GM19452 (cell line): Measurements from ENCODE around the gene TAS2R60.
A peak's percentile ranks its signal among the peaks of the same experiment; 100 is the strongest.
"Not testable (repeated sequence)": the region's sequence is repeated elsewhere in the genome, so short reads cannot be mapped to it uniquely, and the experiment has no call there.

Source experiments
- ATAC-seq: cut with Tn5 transposase; IDR thresholded peaks from one replicate; pipeline ENCODE4 v1.9.1; 2021; ENCODE audit not compliant: unreplicated experiment

Gene TAS2R60

DNA sequence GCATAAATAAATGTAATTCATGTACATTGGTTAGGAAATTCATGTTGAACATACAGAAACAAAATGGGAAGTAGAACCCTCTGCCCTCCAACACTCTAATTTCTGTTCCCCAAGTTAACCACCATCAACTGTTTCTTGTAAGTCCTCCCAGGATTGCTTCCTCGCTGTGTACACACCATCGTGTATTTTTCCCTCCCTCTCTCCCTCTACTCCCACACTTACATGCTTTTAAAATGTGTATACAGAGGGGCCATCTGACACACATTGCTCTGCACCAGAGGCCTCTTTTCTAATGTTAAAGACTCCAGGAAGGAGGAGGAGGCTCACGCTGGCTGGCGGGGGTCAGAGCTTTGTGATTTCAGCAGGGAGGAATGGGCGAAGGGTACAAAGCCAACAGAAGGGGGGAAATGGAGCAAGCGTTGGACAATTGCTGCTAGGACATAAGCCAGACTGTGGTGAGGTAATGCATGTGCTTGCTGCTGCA lies 32.7 kb upstream of the TAS2R60 start:
- ATAC-seq, result no peak

DNA sequence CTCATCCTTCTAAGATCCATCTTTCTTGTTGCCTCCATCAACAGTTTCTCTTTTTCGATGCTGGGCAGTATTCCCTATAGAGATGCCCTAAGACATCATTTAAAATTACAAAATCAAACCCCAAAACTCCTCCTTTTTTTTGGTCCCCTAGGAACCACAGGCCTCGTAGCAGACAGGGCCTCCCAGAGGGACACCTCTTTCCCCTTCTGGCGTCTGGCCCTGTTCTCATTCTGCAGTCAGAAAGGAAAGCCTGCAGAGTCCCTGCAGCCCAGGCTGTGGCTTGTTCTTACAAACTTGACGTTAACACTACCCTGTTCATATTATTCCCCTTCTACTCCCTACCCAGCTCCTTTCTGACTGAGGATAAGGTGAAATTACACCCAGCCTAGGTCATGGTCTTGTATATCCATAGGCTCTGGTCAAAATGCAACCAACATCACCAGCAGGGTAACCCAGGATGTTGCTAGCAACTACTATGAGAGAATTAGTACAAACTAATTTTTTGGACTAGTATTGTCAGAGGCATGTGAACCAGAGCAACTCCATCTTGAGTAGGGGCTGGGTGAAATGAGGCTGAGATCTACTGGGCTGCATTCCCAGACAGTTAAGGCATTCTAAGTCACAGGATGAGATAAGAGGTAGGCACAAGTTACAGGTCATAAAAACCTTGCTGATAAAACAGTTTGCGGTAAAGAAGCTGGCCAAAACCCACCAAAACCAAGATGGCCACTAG lies 31.1 kb upstream of the TAS2R60 start:
- ATAC-seq, result no peak

DNA sequence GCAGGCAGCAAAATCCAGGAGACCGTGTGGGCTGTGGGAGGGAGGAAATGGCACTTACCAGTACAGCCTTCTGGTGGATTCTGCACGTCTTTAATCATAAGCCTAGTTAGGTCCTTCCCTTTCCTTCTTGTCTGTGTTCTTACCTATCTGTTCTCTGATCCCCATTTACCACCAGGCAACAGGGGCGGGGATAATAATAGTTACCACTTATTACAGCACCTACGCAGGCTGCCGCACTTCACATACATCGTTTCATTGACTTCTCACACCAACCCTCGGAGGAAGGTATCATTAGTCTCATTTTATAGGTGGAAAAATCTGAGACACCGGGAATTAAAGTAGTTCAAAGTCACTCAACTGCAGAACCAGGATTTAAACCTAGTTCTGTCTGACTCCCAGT lies 30.1 kb upstream of the TAS2R60 start:
- no peak for ATAC-seq

DNA sequence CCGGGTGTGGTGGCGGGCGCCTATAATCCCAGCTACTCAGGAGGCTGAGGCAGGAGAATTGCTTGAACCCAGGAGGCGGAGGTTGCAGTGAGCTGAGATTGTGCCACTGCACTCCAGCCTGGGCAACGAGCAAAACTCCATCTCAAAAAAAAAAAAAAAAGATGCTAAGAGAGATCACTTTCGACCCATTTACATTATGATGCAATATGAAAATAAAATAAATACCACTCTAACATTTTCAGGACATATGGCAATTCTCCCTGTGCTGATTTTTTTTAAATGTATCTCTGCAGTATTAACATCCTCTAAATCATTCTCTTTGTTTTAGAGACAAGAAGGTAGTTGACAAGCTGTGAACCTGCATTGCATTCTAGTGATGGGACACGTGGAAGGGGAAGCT lies 28.0 kb upstream of the TAS2R60 start:
- ATAC-seq, result not testable (repeated sequence)

DNA sequence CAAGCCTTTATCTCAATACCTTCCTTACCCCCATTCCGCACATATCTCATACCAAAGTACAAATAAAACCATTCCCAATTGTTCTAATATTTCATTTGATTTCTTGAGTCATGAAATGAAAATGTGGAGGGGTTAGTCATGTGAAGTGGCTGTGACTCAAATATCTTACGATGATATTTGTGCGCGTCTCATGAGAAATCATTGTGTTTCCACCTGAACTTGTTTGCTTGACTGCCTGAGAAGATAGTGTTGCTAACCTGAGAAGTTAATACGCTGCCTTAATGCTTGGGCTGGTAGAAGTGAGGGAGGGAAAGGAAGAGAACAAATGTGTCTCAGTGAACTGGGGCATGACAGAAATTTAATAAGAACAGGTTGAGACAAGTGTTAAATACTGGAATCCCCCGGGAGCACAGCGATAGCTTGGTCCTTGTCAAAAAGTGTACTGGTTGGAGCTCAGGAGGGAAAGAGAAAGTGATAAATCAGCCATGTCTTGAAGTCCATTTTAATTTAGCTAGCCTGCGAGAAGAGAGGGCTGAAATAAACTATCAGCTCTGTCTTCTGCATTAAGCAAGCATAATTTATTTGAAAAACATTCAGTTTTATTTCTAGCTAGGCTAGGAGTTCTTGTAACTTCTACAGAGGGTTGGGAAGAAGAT lies 27.4 kb upstream of the TAS2R60 start:
- ATAC-seq, result no peak

DNA sequence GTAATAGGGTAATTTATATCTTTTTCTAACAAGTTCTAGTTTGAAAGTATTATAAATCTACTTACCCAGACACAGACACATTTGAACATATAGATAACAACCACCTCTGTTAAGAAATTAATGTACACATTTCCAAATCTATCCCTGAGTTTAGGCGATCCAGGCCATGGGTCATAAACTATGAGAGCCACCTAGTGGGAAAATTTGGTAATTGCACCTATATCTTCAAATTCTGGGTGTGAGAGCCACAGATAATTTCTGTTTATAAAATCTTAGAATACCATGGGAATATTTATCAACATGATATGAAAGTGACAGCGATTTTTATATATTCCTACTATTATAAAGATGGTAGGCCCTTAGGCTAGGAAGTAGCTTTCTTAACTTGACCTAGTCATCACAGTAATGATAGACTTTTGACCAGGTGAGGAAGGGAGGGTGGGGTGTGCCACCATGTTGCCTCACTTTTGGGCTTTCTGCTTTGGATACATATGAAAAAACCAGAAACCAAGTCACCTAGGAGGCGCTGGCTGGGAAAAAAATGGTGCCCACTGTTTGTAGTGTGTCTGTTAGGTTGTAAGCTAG lies 26.6 kb upstream of the TAS2R60 start:
- no peak for ATAC-seq

DNA sequence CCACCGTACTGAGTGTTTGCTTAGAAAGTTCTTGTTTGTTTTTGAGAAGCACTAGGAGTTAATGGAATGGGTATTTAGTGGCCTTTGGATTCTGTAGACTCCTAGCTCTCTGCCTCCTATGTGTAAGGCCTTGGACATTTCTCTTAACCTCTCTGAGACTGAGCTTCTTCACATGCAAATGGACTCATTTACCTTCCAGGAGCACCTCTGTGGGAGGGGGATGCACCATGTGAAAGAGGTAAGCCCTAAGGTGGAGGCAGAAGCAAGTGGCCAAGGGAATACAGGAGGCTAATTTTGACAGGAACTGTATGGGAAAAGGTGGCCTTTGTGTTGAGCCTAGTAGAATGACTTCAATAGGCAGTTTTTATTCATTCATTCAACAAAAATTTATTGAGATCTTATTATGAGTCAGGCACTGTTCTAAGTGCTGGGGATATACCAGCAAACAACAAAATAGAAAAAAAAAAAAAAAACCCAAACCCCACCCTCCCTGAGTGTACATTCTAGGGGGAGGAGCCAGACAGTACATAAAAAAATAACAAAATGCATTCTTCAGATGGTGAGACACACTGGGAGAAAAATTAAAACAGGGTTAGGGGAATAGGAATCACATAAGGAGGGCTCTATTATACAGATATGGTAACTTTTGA lies 25.4 kb upstream of the TAS2R60 start:
- no peak for ATAC-seq

DNA sequence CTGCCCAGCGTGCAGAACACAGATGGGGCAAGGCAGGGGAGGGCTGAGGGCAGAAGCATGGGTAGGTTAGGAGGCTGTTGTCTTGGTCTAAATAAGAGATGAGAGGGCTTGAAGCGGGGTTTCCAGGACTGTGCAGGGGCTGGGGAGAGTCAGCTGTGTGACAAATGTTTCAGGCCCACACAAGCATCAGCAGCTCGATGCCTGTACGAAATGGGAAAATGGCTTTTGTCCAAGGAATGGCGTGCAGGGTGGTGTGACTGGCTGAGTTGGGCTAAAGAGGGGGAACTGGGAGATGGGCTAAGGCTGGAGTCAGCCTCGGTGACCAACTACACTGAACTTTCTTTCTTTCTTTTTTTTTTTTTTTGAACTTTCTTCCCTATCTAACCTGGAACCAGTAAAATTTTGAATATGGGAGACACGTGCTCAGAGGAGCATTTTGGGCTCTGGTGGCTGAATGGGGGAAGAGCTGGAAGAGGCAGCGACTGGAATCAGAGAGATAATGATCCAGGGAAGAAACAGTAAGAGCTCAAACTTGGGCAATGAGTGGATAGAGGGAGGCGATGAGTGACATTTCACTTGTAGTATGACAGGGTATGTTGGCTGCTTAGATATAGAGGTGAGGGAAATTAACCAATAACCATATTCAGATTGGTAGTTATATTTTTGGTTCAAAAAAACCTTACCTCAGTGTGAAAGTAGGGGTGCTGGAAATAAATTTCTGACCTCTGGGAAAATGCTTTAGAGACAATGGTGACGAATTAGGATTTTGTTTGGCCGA lies 24.4 kb upstream of the TAS2R60 start:
- ATAC-seq, result no peak

DNA sequence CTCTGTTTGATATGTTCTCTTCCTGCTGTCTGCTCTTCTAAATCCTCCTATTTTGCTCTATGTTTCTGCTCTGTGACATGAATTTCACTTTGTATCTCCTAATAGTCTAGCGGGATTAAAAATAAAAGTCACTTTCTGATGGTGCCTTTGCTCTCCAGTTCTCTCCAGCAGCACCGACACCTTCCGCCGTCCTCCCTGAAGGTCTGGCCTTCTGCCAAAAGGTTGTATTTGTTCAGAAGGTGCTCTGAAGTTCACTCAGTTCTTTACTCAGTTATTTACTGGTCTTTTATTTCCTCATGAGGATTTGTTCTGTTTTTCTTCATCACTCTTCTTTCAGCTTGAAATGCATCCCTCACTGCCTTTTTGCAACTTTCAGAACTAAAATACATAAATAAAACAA lies 23.4 kb upstream of the TAS2R60 start:
- no peak for ATAC-seq

DNA sequence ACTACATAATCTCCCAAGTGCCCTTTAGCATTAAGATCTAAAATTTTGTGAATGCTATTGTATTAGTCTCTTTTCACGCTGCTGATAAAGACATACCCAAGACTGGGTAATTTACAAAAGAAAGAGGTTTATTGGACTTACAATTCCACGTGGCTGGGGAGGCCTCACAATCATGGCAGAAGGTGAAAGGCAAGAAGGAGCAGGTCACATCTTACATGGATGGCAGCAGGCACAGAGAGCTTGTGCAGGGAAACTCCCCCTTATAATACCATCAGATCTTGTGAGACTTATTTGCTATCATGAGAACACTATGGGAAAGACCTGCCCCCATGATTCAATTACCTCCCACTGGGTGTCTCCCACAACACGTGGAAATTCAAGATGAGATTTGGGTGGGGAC lies 22.6 kb upstream of the TAS2R60 start:
- ATAC-seq, result not testable (repeated sequence)

DNA sequence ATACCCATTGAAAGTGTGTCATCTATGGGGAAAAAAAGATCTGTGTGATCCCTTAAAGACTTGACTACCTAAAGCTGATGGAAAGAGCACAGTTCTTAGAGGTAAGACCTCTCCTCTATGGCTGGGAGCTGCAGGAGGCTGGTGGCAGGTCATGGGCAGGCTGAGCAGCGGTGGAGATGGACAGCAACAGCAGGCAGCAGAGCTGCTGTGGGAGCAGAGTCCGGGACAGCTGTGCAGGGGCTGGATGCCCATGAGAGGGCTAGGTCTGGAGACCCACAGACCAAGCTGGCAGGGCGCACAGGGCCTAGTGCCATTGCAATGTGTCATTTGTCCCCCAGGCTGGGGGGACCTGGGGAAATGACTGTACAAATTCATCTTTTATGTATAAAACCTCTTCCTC lies 21.2 kb upstream of the TAS2R60 start:
- ATAC-seq, result no peak

DNA sequence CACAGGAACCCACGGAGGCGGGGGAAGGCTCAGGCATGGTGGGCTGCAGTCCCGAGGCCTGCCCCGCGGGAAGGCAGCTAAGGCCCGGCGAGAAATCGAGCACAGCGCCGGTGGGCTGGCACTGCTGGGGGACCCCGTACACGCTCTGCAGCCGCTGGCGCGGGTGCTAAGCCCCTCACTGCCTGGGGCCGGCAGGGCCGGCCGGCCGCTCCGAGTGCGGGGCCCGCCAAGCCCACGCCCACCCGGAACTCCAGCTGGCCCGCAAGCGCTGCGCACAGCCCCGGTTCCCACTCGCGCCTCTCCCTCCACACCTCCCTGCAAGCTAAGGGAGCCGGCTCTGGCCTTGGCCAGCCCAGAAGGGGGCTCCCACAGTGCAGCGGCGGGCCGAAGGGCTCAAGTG lies 18.8 kb upstream of the TAS2R60 start:
- ATAC-seq, result not testable (repeated sequence)

DNA sequence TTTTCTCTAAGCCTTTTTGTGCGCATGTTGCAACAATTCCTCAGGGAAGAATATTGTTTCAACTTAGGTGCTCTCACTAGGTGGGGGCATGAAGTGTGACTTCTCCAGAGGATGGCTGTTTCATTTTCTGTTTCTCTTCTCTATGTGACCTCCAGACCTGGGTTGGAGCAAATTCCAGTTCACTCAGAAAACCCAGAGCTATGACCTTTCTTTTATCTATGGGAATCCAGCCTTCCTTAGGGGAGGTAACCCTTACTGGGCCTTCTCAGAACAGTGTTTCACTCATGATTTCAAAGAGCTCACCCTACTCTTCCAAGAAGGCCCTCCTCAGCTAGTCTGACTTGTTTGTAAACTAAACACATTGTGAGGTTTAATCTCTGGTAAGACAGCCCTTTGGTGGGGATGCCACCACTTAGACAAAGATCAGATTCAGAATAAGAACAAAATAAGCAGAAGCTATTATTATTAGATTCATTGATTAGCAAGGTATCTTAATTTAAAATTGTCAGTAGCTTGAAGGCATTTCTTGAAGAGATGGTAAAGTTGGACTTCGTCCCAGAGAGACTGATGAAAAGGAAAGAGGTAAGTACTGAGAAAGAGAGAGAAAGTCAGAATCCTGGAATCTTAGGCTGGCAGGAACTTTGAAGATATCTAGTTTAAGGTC lies 16.6 kb upstream of the TAS2R60 start:
- no peak for ATAC-seq

DNA sequence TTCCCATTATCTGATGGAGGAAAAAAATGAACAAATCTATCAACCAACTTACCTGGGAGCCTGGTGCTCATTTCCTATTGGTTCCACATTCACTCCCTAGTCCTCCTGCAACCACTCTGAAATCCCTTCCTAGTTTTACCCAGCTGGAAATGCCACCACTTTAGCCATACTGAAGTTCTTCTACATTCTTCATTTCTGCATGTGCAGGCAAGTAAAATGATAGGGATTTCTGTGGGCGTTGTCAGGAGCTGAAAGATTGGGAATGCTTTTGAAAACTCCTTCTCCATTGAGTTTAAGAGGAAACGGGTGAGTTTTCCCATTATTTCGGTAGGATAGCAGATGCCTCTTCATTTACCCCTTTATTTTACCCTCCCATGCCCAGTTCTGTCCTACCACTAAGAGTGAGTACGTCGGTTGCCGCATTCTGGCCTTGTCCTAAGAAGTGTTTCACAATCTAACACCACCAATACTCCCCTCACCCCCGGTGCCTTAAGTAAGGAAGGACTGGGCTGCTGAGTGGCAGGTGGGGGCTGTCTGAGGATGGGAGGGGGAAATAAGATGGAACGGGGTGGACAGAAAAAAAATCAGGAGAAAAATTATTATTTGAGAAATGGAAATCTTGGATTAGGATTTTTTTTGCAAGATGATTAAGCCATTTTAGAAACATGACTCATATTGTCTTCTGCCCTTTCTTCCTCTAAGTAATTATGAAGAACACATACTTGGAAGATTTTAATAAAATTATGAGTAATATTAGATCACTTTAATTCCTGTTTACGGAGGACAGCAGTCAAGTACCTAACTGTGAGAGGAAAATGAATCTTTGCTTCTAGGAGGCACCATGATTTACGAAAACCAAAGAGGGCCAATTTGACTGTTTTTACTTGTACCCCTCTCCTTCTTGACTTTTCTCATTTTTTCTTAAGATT lies 13.2 kb upstream of the TAS2R60 start:
- no peak for ATAC-seq

DNA sequence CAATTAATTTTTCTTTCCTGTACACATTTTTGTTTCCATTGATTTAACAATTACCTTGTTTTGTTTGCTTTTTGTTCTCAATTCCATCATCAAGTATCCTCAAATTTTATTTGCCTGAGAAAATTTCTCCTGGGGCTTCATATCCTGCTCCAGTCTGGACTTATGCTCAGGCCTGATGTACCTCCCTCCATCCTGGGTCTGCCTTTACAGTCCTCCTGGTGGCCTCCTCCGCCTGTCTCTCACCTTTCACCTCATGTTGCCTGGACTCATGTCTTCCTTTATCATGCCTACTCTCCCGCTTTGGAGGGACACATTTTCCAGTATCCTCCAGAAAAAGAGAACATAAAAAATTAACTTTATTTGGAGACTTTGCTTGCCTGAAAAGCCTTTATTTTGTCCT lies 12.1 kb upstream of the TAS2R60 start:
- no peak for ATAC-seq

DNA sequence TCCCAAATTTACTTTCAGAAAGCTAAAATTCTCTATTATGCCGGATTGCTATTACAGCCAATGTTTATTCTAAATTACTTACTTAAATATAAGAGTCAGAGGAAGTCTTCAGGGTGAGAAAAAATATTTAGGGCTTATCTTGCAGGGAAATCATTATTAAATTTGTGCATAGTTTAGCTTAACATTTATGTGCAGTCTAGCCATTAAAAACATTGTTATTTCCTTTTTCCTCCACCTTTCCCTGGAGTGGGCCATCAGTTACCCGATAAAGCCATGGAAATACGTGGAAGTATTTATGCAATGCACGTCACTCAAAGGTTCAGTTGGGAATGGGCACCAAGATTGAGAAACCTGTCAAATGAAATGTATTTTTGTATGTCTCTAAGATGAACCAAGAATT lies 9.5 kb upstream of the TAS2R60 start:
- ATAC-seq, result no peak

DNA sequence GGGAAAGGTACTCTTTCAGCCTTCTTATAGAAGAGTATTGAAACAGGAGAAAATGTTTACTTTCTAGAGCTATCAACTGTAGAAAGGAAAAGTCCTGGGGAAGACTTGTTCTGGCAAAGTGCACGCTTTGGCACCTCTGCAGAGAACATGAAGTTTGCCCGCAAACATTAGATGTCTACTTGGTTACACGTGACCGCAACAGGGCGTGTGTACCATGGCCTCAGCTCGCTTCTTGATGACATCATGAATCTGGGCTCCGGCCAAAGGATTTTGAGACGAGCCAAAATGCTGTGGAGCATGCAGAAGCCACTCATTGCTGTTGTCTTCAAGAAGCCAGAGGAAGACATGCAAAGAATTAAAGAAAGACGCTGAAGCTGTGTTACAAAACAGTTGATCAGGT lies 8.6 kb upstream of the TAS2R60 start:
- no peak for ATAC-seq

DNA sequence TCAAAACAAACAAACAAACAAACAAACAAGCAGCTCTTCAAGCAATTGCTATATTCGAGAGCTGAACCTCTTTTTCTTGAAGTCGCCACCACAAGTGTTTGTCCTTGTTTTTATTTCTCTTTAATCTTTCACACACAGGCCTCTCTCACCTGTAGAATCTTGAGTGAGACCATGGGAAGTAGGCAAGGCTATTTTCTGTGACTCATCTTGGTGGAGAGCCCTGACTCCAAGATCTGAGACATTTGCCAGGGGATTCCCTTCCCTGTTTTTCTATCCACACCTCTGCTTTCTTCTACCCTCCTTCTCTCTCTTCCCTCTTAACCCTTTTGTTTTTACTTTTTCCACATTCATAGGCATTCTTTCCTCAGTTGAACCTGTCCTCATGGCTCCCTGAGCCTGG lies 8.0 kb upstream of the TAS2R60 start:
- no peak for ATAC-seq

DNA sequence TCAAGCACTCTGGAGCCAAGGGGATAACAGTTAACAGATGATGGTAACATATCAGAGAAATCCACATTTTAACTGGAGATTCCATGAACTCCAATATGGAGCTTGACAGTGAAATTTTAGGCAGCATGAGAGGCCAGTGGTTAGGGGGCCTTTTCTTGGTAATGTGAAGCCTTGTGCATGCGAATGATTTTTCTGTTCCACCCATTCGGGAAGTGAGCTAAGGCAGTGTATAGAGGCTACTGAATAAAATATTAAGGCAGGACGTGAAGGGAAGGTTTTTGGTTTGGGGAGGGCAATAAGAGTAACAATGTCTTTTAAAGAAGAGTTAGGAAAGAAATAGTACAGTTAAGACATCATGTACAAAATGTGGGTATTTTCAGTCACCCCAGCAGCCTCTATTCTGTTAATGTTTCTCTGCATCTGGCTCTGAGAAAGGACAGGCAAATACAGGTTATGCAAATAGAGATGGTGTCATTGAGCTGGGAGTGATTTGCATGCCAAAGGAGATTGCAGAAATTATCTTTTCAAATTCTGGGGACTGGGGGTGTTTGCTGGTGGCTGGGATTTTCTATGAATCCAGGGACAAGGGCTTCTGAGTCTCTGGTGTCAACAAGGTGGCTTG lies 6.8 kb upstream of the TAS2R60 start:
- peak; percentile 88 for ATAC-seq
